K562 treated with DMSO at 1 percent for 24 hours (cell line): ENCODE data around the gene ERMAP. TPM values are rescaled to one million over a fixed set of nuclear protein-coding genes. Genes with fewer than 3 reads are reported as not detected.

Experiments
- total RNA-seq: library from RNA; unstranded; fragments of 300-600 nt; gene quantifications from 2 replicates; pipeline ENCODE4 v1.2.3, GENCODE V29; 2022; ENCODE audit warnings: low read depth; ENCODE audit not compliant: insufficient read depth

ERMAP gene
- 19.2 and 19.6 TPM in 2 replicates for total RNA-seq

GRCh38 chr1:42816585-42817439 lies at the start of gene ERMAP, which contains the start of gene SVBP:
Gene ERMAP, plus strand, starts transcription at chr1:42817122. Its CDS starts 13,327 bp downstream, at chr1:42830449.
Gene SVBP, minus strand, starts transcription at chr1:42817397. Its CDS starts 853 bp downstream, at chr1:42816544.

GRCh38 chr1:42784946-42785693 lies 31.8 kb upstream of the ERMAP start, which contains the start of gene TMEM269:
Gene TMEM269, plus strand, starts transcription at chr1:42784991. Its CDS starts 4,903 bp downstream, at chr1:42789894.

GRCh38 chr1:42846257-42847110 lies 29.6 kb downstream of the ERMAP start, which contains the start of gene ZNF691:
Gene ZNF691, plus strand, starts transcription at chr1:42846613. Its CDS starts 3,046 bp downstream, at chr1:42849659.

Other genes with a start within 250 kb of the ERMAP start
- 107 and 116 TPM in 2 replicates for gene PPIH, start 158.7 kb upstream of the ERMAP start, total RNA-seq
- gene YBX1, start 134.7 kb upstream of the ERMAP start, total RNA-seq = 952 and 983 TPM in 2 replicates
- gene CLDN19, start 76.9 kb upstream of the ERMAP start, total RNA-seq = not detected in 2 replicates
- 78.3 and 81.3 TPM in 2 replicates for gene P3H1, start 50.1 kb upstream of the ERMAP start, total RNA-seq
- 5.2 and 5.6 TPM in 2 replicates for gene C1orf50, start 49.9 kb upstream of the ERMAP start, total RNA-seq
- 0.23 TPM in 1 of 2 replicates, not detected in the other for gene TMEM269, start 32.1 kb upstream of the ERMAP start, total RNA-seq
- gene SVBP, start 275 bp downstream of the ERMAP start, total RNA-seq = 30.1 and 44.3 TPM in 2 replicates
- 12.0 and 14.4 TPM in 2 replicates for gene ZNF691, start 29.5 kb downstream of the ERMAP start, total RNA-seq
- gene SLC2A1, start 141.7 kb downstream of the ERMAP start, total RNA-seq = 27.2 and 37.1 TPM in 2 replicates